Panc1 (cell line): Measurements from ENCODE around the gene GRIN3B. TPM values are rescaled to one million over a fixed set of nuclear protein-coding genes. Genes with fewer than 3 reads are reported as not detected.

ENCODE experiments used
- ATAC-seq: fragments of 200-7000 bp; cut with Tn5 transposase; 2 replicates; pipeline ENCODE4 v1.9.1; 2020; ENCODE audit warnings: mild to moderate bottlenecking, moderate library complexity
- BruUV-seq: library from RNA; stranded (reverse); fragments of 400-500 nt; replicated peaks from 2 replicates; lab custom pipeline; 2021; lab: Mats Ljungman, UMichigan
- CTCF ChIA-PET: fragments of 300-600 bp; sonication (Branson Sonifier 250); formaldehyde crosslinking; loops from one replicate; lab custom pipeline; 2022; ENCODE audit warnings: antibody characterized with exemption; lab: Charles Lee
- POLR2A ChIA-PET: fragments of 300-600 bp; sonication (Branson Sonifier 250); formaldehyde crosslinking; loops from one replicate; lab custom pipeline; 2022; ENCODE audit warnings: antibody characterized with exemption; lab: Charles Lee
- DNase-seq: peaks from one replicate; pipeline ENCODE4 v3.0.0-alpha.2; 2010; ENCODE audit warnings: low read depth, low spot score
- H3K27ac ChIP-seq: 2 replicates; pipeline ENCODE4 v1.5.1; 2011; ENCODE audit warnings: mild to moderate bottlenecking, low read length, inconsistent platforms
- H3K27me3 ChIP-seq: fragments of 200-500 bp; sonication (Bioruptor generic); 2 replicates; pipeline ENCODE4 v1.6.0; 2014; ENCODE audit warnings: low read length, inconsistent platforms; ENCODE audit not compliant: control insufficient read depth, insufficient read depth
- H3K36me3 ChIP-seq: fragments of 200-500 bp; sonication (Bioruptor generic); 2 replicates; pipeline ENCODE4 v1.5.1; 2014; ENCODE audit warnings: inconsistent platforms, mild to moderate bottlenecking, low read length, moderate library complexity; ENCODE audit not compliant: control insufficient read depth, insufficient read depth
- H3K4me1 ChIP-seq: 2 replicates; pipeline ENCODE4 v1.5.1; 2011; ENCODE audit warnings: inconsistent platforms, mild to moderate bottlenecking, low read length, moderate library complexity; ENCODE audit not compliant: control insufficient read depth, insufficient read depth
- H3K4me3 ChIP-seq, 2 experiments: 2 replicates each; pipeline ENCODE4 v1.5.1; 2011 to 2012; ENCODE audit warnings: low read depth in 2 of 2, low read length in 2 of 2, mild to moderate bottlenecking in 2 of 2, inconsistent platforms in 1 of 2, moderate library complexity in 1 of 2
- H3K9me3 ChIP-seq: fragments of 200-500 bp; sonication (Bioruptor generic); 2 replicates; pipeline ENCODE4 v1.5.1; 2014; ENCODE audit warnings: low read depth, mild to moderate bottlenecking, inconsistent platforms, low read length, moderate library complexity; ENCODE audit not compliant: control insufficient read depth, insufficient read depth
- POLR2AphosphoS5 ChIP-seq: IDR thresholded peaks from 2 replicates; pipeline ENCODE4 v1.6.1; 2012; ENCODE audit warnings: mild to moderate bottlenecking, low read depth, low read length, moderate library complexity
- SIN3A ChIP-seq: IDR thresholded peaks from 2 replicates; pipeline ENCODE4 v1.6.1; 2012; ENCODE audit warnings: low read depth, mild to moderate bottlenecking, low read length, moderate library complexity, borderline replicate concordance; ENCODE audit not compliant: insufficient read depth
- TCF7L2 ChIP-seq: IDR thresholded peaks from 2 replicates; pipeline ENCODE4 v1.6.1; 2011; ENCODE audit warnings: mild to moderate bottlenecking, low read depth, low read length, inconsistent platforms
- in situ Hi-C: cut with HindIII; loops from 2 replicates; pipeline ENCODE4 v1.10.0; 2016; ENCODE audit warnings: low sequenced_read_pairs, low pct_unique_long_range_greater_than_20kb
- intact Hi-C: fragments of 100-400 bp; cut with micrococcal nuclease; formaldehyde crosslinking; loops from one replicate; pipeline ENCODE4 v1.10.0; 2022; ENCODE audit not compliant: unreplicated experiment
- total RNA-seq: library from RNA; stranded (reverse); gene quantifications from one replicate; pipeline ENCODE4 v1.2.1, GENCODE V29; 2021; ENCODE audit not compliant: unreplicated experiment
- TF ChIP-seq, protein P1 (sequence below), 2 experiments: IDR thresholded peaks; 2 replicates each; pipeline ENCODE4 v1.6.1; 2011 to 2012; ENCODE audit warnings: low read depth in 2 of 2, control low read depth in 1 of 2, low read length in 1 of 2, mild to moderate bottlenecking in 1 of 2, moderate library complexity in 1 of 2; ENCODE audit not compliant: insufficient read depth in 1 of 2
- TF ChIP-seq, protein P2 (sequence below): fragments of 450-650 bp; IDR thresholded peaks from 2 replicates; pipeline ENCODE4 v1.5.1; 2017; ENCODE audit warnings: mild to moderate bottlenecking

Gene GRIN3B
- total RNA-seq, 1 experiment from 2014 or later: 4.6 TPM

DNA sequence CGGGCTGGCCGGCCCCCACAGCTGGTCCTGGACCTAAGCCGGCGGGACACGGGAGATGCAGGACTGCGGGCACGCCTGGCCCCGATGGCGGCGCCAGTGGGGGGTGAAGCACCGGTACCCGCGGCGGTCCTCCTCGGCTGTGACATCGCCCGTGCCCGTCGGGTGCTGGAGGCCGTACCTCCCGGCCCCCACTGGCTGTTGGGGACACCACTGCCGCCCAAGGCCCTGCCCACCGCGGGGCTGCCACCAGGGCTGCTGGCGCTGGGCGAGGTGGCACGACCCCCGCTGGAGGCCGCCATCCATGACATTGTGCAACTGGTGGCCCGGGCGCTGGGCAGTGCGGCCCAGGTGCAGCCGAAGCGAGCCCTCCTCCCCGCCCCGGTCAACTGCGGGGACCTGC, 3.1 kb downstream of the GRIN3B start:
- no peaks in the 10 kb centered on the region for H3K9me3 ChIP-seq
- H3K27me3 ChIP-seq: no peaks in the 10 kb centered on the region
- no peak for DNase-seq
- TF ChIP-seq POLR2AphosphoS5 (no peak), SIN3A (no peak)
- TF ChIP-seq, protein P1, sequence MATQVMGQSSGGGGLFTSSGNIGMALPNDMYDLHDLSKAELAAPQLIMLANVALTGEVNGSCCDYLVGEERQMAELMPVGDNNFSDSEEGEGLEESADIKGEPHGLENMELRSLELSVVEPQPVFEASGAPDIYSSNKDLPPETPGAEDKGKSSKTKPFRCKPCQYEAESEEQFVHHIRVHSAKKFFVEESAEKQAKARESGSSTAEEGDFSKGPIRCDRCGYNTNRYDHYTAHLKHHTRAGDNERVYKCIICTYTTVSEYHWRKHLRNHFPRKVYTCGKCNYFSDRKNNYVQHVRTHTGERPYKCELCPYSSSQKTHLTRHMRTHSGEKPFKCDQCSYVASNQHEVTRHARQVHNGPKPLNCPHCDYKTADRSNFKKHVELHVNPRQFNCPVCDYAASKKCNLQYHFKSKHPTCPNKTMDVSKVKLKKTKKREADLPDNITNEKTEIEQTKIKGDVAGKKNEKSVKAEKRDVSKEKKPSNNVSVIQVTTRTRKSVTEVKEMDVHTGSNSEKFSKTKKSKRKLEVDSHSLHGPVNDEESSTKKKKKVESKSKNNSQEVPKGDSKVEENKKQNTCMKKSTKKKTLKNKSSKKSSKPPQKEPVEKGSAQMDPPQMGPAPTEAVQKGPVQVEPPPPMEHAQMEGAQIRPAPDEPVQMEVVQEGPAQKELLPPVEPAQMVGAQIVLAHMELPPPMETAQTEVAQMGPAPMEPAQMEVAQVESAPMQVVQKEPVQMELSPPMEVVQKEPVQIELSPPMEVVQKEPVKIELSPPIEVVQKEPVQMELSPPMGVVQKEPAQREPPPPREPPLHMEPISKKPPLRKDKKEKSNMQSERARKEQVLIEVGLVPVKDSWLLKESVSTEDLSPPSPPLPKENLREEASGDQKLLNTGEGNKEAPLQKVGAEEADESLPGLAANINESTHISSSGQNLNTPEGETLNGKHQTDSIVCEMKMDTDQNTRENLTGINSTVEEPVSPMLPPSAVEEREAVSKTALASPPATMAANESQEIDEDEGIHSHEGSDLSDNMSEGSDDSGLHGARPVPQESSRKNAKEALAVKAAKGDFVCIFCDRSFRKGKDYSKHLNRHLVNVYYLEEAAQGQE (IDR thresholded peaks at IDR 0.05; ENCODE audit: insufficient read depth in 1 of 2, low read depth in 2 of 2, low read length in 1 of 2): no peak
- TF ChIP-seq, protein P2, sequence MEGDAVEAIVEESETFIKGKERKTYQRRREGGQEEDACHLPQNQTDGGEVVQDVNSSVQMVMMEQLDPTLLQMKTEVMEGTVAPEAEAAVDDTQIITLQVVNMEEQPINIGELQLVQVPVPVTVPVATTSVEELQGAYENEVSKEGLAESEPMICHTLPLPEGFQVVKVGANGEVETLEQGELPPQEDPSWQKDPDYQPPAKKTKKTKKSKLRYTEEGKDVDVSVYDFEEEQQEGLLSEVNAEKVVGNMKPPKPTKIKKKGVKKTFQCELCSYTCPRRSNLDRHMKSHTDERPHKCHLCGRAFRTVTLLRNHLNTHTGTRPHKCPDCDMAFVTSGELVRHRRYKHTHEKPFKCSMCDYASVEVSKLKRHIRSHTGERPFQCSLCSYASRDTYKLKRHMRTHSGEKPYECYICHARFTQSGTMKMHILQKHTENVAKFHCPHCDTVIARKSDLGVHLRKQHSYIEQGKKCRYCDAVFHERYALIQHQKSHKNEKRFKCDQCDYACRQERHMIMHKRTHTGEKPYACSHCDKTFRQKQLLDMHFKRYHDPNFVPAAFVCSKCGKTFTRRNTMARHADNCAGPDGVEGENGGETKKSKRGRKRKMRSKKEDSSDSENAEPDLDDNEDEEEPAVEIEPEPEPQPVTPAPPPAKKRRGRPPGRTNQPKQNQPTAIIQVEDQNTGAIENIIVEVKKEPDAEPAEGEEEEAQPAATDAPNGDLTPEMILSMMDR: no peak
- in situ Hi-C loops: no loop called here
- ChIA-PET POLR2A (no interaction called here), CTCF (no interaction called here)
- H3K4me1 ChIP-seq: no peaks in the 10 kb centered on the region; the same call in 1 of the 2 replicates
- no peak for ATAC-seq
- H3K36me3 ChIP-seq: no peaks in the 10 kb centered on the region
- no TSS peak for BruUV-seq
- no peak overlapping the region for H3K27ac ChIP-seq
- intact Hi-C loops: no loop called here
- no peak overlapping the region for H3K4me3 ChIP-seq

GRCh38 chr19:1004204-1004802, 4.1 kb downstream of the GRIN3B start:
- no peak for DNase-seq
- intact Hi-C loops: no loop called here
- Histone ChIP-seq H3K4me3 (no peak overlapping the region), H3K4me1 (no peaks in the 10 kb centered on the region; the same call in 1 of the 2 replicates), H3K27ac (no peak overlapping the region), H3K27me3 (no peaks in the 10 kb centered on the region), H3K36me3 (no peaks in the 10 kb centered on the region), H3K9me3 (no peaks in the 10 kb centered on the region)
- ATAC-seq: no peak
- in situ Hi-C loops: no loop called here
- ChIA-PET POLR2A (no interaction called here), CTCF (no interaction called here)
- TF ChIP-seq, protein P2: no peak
- no peak for TF ChIP-seq POLR2AphosphoS5
- TF ChIP-seq, protein P1 (IDR thresholded peaks at IDR 0.05; ENCODE audit: insufficient read depth in 1 of 2, low read depth in 2 of 2, low read length in 1 of 2): no peak
- no peak for TF ChIP-seq SIN3A
- no peak for TF ChIP-seq TCF7L2
- BruUV-seq: no TSS peak
